B cell (primary cell): ENCODE results near the gene TENM4. TPM values are rescaled to one million over a fixed set of nuclear protein-coding genes. Genes with fewer than 3 reads are reported as not detected.

ENCODE experiments used
- ATAC-seq: fragments of 200-7000 bp; cut with Tn5 transposase; one replicate; pipeline ENCODE4 v1.10.0; 2021; ENCODE audit warnings: low read depth, mild to moderate bottlenecking, moderate number of reproducible peaks, moderate library complexity
- CTCF ChIA-PET: fragments of 350-600 bp; sonication (Branson Sonifier 250); formaldehyde crosslinking; loops from one replicate; lab custom pipeline; 2021; ENCODE audit warnings: antibody characterized with exemption, inconsistent platforms; lab: Charles Lee
- POLR2A ChIA-PET: fragments of 350-600 bp; sonication (Branson Sonifier 250); formaldehyde crosslinking; loops from one replicate; lab custom pipeline; 2021; ENCODE audit warnings: antibody characterized with exemption; lab: Charles Lee
- DNase-seq: peaks from one replicate; pipeline ENCODE4 v3.0.0; 2013
- H2AFZ ChIP-seq: 2 replicates; pipeline ENCODE4 v1.6.1; 2012; ENCODE audit warnings: mild to moderate bottlenecking, low read depth, low read length; ENCODE audit not compliant: insufficient read depth, poor library complexity, severe bottlenecking
- H3K27ac ChIP-seq, 2 donors: 1 replicate in 1 of 2; 2 replicates in 1 of 2; pipeline ENCODE4 v1.5.1; 2012 to 2013; ENCODE audit warnings: low read length in 2 of 2, mild to moderate bottlenecking in 2 of 2, moderate library complexity in 1 of 2
- H3K27me3 ChIP-seq, 4 experiments: fragments of 200-600 bp in 1 of 4; sonication (generic) in 1 of 4; replicated peaks in 1 of 4; 1 replicate in 2 of 4; 2 replicates in 2 of 4; pipeline versions ENCODE4 v1.6.1 to v1.7.0; 2013 to 2016; ENCODE audit warnings: low read length in 3 of 4, mild to moderate bottlenecking in 2 of 4, mixed read lengths in 1 of 4, moderate library complexity in 1 of 4; ENCODE audit not compliant: insufficient read depth in 4 of 4, control insufficient read depth in 3 of 4; ENCODE audit errors: control extremely low read depth in 1 of 4
- H3K36me3 ChIP-seq, 2 experiments: replicated peaks in 1 of 2; 1 replicate in 1 of 2; 2 replicates in 1 of 2; pipeline versions ENCODE4 v1.6.1 to v1.7.1; 2013; ENCODE audit warnings: low read length in 1 of 2; ENCODE audit not compliant: insufficient read depth in 2 of 2, control insufficient read depth in 1 of 2; ENCODE audit errors: control extremely low read depth in 1 of 2, extremely low read depth in 1 of 2
- H3K4me1 ChIP-seq, 2 donors: fragments of 200-600 bp in 1 of 2; sonication (generic) in 1 of 2; 1 replicate in 1 of 2; 2 replicates in 1 of 2; pipeline versions ENCODE4 v1.5.1 to v1.6.1; 2013 to 2017; ENCODE audit warnings: low read length in 2 of 2; ENCODE audit not compliant: control insufficient read depth in 2 of 2, insufficient read depth in 2 of 2
- H3K4me2 ChIP-seq: replicated peaks from 2 replicates; pipeline ENCODE3; 2012; ENCODE audit warnings: mild to moderate bottlenecking, low read depth, low read length; ENCODE audit not compliant: poor library complexity, severe bottlenecking
- H3K4me3 ChIP-seq, 5 experiments: fragments of 200-600 bp in 1 of 5; sonication (generic) in 1 of 5; 1 replicate in 3 of 5; 2 replicates in 2 of 5; pipeline versions ENCODE4 v1.5.1 to v1.7.0; 2011 to 2016; ENCODE audit warnings: low read length in 4 of 5, mild to moderate bottlenecking in 4 of 5, low read depth in 2 of 5, control low read depth in 1 of 5, moderate library complexity in 1 of 5; ENCODE audit not compliant: insufficient read depth in 1 of 5; ENCODE audit errors: control extremely low read depth in 1 of 5, extremely low read depth in 1 of 5
- H3K79me2 ChIP-seq: fragments of 200-600 bp; sonication (generic); one replicate; pipeline ENCODE4 v1.6.0; 2016; ENCODE audit warnings: low read length; ENCODE audit not compliant: control insufficient read depth, insufficient read depth
- H3K9ac ChIP-seq: fragments of 200-600 bp; sonication (generic); 2 replicates; pipeline ENCODE4 v1.6.1; 2017; ENCODE audit warnings: mild to moderate bottlenecking, low read length, moderate library complexity
- H3K9me3 ChIP-seq, 3 donors: one replicate each; pipeline versions ENCODE4 v1.6.1 to v1.7.1; 2013; ENCODE audit warnings: low read length in 2 of 3; ENCODE audit not compliant: control insufficient read depth in 2 of 3, insufficient read depth in 1 of 3; ENCODE audit errors: control extremely low read depth in 1 of 3
- H4K20me1 ChIP-seq: 2 replicates; pipeline ENCODE4 v1.6.0; 2012; ENCODE audit warnings: mild to moderate bottlenecking, low read length; ENCODE audit not compliant: insufficient read depth, control insufficient read depth, poor library complexity, severe bottlenecking
- H3K27ac Mint-ChIP-seq: one replicate; pipeline ENCODE4 v1.8.0; 2021; ENCODE audit warnings: mixed read lengths
- H3K27me3 Mint-ChIP-seq: one replicate; pipeline ENCODE4 v1.8.0; 2021; ENCODE audit warnings: mixed read lengths
- H3K4me1 Mint-ChIP-seq: one replicate; pipeline ENCODE4 v1.8.0; 2021; ENCODE audit warnings: mixed read lengths
- H3K4me3 Mint-ChIP-seq: one replicate; pipeline ENCODE4 v1.8.0; 2021; ENCODE audit warnings: mixed read lengths
- H3K9me3 Mint-ChIP-seq: one replicate; pipeline ENCODE4 v1.8.0; 2022; ENCODE audit warnings: mixed read lengths; ENCODE audit not compliant: insufficient read depth
- CTCF ChIP-seq: fragments of 200-600 bp; IDR thresholded peaks from one replicate; pipeline ENCODE4 v1.8.0; 2022; ENCODE audit warnings: antibody characterized with exemption, mild to moderate bottlenecking
- EZH2 ChIP-seq: IDR thresholded peaks from 2 replicates; pipeline ENCODE4 v1.6.1; 2012; ENCODE audit warnings: borderline replicate concordance, low read depth, mild to moderate bottlenecking, moderate library complexity, low read length; ENCODE audit not compliant: insufficient read depth, poor library complexity, severe bottlenecking
- WGBS: methylation state at CpG from one replicate; pipeline ENCODE4 v1.1.5; 2013; ENCODE audit warnings: missing lambda C conversion rate; ENCODE audit not compliant: insufficient coverage; 5-methylcytosine and 5-hydroxymethylcytosine counted together
- intact Hi-C: fragments of 100-400 bp; cut with micrococcal nuclease; formaldehyde crosslinking; loops from one replicate; pipeline ENCODE4 v1.10.0; 2022
- polyA plus RNA-seq: library from polyadenylated mRNA; depleted of rRNA; stranded (reverse); fragments of >200 nt; gene quantifications from 2 replicates; pipeline ENCODE4 v1.2.3, GENCODE V29; 2012
- total RNA-seq, 2 donors: library from RNA; stranded (reverse); fragments of 120-200 nt in 1 of 2; gene quantifications; 1 replicate in 1 of 2; 2 replicates in 1 of 2; pipeline versions ENCODE4 v1.2.3 to v1.2.4, GENCODE V29; 2013 to 2022

TENM4 gene
- total and polyA plus RNA-seq, 2 donors (not counting 1 experiment from before 2014, with no cell fraction given) = 0.09 to 5.7 TPM

GRCh38 chr11:79346021-79346420 is 94.8 kb downstream of the TENM4 start:
- Histone ChIP-seq H3K4me2 (no peak overlapping the region), H3K4me3 (no peak overlapping the region), H4K20me1 (no peaks in the 10 kb centered on the region), H2AFZ (no peak overlapping the region), H3K36me3 (no peaks in the 10 kb centered on the region), H3K79me2 (no peaks in the 10 kb centered on the region), H3K9me3 (no peaks in the 10 kb centered on the region), H3K27ac (no peak overlapping the region), H3K9ac (no peak overlapping the region), H3K4me1 (no peaks in the 10 kb centered on the region), H3K27me3 (no peaks in the 10 kb centered on the region)
- TF ChIP-seq CTCF (no peak), EZH2 (no peak)
- Mint-ChIP-seq H3K4me1 (no peaks in the 10 kb centered on the region), H3K4me3 (no peak overlapping the region), H3K9me3 (no peaks in the 10 kb centered on the region), H3K27me3 (peaks cover 5% of the 10 kb centered on the region), H3K27ac (no peak overlapping the region)
- ChIA-PET CTCF (no interaction called here), POLR2A (no interaction called here)
- WGBS = 100% methylated on average over 3 of the region's 8 CpGs
- DNase-seq (no peak), ATAC-seq (no peak)
- intact Hi-C loops = no loop called here

DNA sequence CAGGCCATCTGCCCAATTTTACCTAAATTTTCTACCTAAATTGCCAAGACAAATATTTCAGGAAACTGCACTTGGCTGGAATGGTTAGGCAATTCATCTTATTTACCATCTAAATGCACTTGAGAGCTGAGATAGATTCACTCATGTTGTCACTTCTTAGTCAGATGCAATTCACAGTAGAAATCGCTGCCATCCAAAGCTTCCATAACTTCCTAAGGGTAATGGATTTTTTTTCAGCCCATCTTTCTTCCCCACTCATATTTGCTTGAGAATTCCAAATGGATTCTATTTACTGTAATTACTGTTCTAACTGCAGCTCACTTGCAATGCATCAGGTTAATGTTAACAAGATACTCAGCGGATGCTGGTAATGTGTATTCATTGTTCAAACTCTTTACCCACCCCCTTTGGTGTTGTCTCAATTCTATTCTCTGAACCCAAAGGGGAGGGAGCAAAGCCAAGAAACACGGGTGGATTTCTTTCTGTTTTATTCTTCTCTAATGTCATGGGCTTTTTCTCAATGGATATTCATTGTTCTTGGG is 96.0 kb downstream of the TENM4 start:
- Histone ChIP-seq H3K4me3 (no peak overlapping the region), H3K36me3 (no peaks in the 10 kb centered on the region), H3K27me3 (no peaks in the 10 kb centered on the region), H3K9me3 (no peaks in the 10 kb centered on the region), H3K9ac (no peak overlapping the region), H3K4me2 (no peak overlapping the region), H2AFZ (no peak overlapping the region), H3K27ac (no peak overlapping the region), H3K79me2 (no peaks in the 10 kb centered on the region), H3K4me1 (no peaks in the 10 kb centered on the region), H4K20me1 (no peaks in the 10 kb centered on the region)
- intact Hi-C loops = no loop called here
- no peaks in the 10 kb centered on the region for H3K9me3 Mint-ChIP-seq
- TF ChIP-seq CTCF (no peak), EZH2 (no peak)
- H3K4me3 Mint-ChIP-seq = no peak overlapping the region
- no peaks in the 10 kb centered on the region for H3K4me1 Mint-ChIP-seq
- ChIA-PET CTCF (no interaction called here), POLR2A (no interaction called here)
- ATAC-seq (no peak), DNase-seq (no peak)
- WGBS = no CpG with 5 or more reads among the region's 3 CpGs
- H3K27me3 Mint-ChIP-seq = peaks cover 5% of the 10 kb centered on the region
- H3K27ac Mint-ChIP-seq = no peak overlapping the region
